ENCODE measurements around the gene PRICKLE1.

The PRICKLE1 gene

DNA sequence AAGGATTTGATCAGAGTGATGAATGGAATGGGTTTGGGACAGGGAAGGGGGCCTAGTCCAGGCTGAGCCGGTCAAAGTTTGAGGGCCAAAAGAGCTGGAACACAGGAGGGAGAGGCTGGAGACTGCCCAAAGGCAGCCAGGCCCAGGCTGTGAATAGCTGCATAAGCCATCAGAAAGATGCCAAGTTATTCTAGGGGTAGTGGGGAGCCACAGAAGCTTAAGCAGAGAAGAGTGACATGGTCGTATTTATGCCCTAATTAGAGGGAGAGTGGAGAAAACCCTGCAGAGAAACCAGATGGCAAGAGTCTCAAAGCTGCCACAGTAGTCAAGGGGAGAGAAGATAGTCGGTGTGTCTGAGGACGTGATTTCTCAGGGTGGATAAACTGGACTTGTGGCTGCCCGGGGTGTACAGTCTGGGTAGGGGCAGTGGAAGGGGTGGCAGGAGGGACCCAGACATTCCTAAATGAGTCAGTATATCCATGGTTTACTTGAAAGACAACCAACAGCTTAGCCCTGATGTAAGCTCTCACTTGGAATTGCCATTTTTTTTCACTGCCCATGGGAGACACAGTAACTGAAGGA lies 99.2 kb downstream of the PRICKLE1 start:
- no peak for DNase-seq (ENCODE audit: low read depth)

DNA sequence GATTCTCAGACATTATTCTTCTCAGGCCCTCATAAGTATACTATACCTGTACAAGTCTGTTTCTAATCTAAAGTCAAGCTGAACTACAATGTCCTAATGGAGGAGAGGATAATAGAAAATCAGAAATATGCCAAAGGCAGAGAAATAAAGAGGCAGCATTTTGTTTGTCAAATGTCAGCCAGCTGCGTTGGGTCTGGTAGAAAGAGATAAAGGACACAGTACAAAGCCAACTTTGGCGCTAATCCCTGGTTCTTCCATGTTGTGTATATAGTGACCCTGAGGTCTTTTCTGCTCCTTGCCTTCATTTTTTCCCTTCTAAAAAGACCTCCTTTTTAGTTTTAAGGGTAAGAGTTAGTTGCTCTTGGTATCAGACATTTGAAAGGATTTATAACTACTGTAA lies 103.1 kb downstream of the PRICKLE1 start:
- no peak for DNase-seq (ENCODE audit: low read depth)

DNA sequence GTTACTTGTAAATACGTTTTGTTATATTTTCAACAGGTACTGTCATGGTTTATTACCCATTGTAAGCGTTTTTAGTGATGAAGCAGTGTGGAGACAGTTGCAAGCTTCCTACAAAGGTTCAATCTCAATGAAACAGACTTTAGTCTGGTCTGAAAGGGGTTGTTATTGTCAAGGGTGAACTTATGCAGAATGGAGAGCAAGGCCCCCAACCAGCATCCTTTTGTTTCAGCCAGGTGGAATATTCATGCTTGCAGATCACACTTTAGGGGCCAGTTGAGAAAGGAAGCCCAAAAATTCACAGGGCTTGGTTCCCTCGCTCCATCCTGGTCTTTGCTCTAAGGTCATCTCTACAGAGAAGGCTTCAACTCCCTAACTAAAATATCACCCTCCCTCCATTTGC lies 103.7 kb downstream of the PRICKLE1 start:
- no peak for DNase-seq (ENCODE audit: low read depth)

DNA sequence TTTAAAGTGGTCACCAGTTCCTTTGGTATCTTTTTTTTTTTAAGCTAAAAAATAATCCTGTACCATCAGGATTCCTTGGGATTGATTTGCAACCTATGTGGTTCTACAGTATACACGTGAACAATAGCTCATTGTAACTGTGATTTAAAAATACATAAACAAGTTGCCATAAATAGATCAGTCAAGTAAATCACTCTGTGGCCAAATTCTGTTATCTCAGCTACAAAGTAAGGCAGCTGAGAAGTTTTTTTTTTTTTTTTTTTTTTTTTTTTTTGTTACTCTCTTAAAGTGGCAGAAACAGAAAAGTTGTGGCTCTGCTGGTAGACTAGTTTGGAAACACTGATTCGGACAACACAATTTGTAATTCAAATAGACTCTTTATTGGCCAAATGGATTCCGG lies 104.5 kb downstream of the PRICKLE1 start:
- DNase-seq (ENCODE audit: low read depth): no peak

DNA sequence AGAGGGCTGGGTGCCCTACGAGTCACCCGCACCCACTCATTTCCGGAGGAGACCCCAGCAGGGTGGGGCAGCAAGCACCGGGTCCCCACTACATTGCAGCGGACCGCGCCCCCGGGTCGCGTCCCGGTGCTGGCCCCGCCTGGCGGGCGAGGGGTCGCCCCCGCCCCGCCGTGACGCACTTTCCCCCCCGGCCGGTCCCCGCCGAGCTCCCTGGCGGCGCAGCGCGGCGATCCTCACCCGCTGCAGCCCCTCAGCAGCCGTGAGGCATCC lies 106.1 kb downstream of the PRICKLE1 start:
- DNase-seq (ENCODE audit: low read depth): peak; percentile 18

DNA sequence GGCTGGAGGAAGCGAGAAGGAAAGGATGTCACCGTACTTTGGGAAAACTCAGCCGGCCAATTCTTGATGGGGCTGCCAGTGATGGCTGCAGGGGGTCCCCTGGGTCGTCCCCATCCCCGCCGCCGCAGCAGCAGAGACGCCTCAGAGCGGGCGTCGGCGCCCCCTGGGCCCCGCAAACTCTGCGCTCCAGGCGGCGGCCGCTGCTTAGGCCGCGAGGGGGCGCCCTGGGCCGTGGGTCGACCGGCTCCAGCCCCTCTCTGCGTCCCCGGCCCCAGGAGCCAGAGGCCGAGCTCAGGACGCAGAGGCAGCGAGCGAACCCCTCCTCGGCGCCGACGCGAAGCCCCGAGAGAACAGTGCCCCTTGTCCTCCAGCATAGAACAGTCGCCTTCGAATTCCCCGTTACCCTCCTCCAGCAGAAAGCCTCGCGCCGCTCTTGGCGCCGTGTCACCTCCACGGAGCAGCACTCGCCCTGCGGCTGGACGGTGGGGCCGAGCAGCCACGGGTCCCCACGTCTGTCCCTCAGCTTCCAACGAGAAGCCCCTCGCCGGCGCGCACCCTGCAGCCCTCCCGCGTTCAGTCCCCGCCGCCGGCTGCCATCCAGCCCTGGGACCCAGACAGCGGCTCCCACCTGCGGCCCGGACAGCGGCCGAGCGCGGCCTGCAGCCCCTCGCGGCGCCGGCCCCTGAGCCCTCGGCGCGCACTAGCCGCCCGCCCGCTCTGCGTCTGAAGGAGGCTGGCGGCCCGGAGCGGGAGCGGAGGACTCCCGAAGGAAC lies 106.6 kb downstream of the PRICKLE1 start:
- no peak for DNase-seq (ENCODE audit: low read depth)

DNA sequence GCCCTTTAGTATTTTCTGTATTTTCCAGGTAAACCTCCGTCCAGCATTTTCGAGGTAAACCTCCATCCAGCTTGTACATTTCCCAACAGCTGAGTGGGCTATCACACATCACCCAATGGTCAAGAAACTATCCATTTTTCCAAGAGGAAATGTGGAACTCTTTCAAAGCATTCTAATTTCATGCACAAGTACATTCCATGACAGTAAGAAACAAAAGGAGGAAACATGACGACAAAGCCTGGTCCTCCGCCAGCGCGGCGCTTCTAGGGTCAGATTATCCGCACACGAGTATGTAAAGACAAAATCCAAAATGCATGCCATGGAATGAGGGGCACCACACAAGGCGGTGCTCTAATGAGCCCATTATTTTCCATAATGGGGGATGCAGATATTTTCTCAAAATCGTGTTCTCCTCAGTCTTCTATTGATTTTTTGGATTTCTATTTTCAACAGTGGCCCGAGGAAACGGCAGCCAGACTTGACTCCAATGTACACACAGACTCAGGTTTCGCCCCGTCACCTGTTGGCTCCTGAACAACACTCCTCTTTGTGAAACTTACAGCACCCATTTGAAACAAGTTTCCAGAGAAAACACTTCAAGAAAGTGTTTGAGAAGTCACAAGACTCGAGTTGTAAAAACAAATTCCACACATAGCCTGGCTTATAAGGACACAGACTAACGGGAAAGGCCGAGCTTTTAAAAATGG lies 107.4 kb downstream of the PRICKLE1 start:
- DNase-seq (ENCODE audit: low read depth): no peak

DNA sequence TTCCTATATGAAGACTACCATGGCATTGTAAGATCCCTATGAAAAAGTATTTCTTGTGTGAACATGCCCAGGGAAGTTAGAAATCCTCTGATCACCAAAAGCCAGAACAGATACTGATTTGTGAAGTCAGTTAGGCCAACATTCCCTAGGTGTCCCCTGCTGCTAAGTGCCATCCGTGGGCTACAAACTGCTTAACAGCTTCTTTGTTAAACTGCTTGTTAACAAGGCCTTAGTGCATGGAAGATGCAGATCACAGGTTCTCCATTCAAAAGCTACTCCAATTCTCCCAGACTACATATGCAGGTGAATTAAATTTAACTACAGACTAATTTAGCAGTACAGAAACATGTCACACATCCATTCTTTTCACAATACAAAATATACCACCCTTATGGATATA lies 108.2 kb downstream of the PRICKLE1 start:
- DNase-seq (ENCODE audit: low read depth): no peak

DNA sequence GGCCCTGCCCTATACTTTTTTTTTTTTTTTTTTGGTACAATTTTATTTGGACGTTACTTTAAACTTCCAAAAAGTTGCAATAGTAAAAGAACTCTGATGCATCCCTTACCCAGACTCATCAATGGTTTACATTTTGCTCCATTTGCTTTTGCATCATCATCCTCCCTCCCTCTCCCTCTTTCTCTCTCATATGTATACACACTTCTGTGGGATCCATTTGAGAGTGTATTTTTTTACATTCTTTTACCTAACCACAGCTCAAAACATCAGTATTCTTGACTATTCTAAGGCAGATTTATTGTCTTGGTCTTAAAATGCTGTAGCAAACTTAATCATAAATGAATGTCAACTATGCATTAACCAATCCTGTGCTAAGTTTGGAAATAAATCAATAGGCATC lies 111.6 kb downstream of the PRICKLE1 start:
- no peak for DNase-seq (ENCODE audit: low read depth)

DNA sequence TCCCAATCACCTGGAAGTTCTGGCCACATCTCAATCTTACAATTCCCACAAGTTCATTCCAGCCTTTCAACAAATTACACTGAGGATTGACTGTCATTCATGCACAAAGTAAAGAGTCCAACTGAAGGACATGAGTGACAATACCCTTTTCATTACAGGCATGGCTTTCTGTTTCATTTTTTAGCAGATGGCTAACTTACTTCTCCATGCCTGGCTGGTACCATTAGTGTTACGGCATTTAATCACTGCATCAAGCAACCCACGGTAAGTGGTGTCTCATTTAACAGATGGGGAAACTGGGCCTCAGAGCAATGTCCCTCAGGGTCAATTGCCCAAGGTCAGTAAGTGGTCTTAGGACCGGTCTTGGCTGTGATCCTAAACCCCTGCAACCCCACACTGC lies 114.4 kb downstream of the PRICKLE1 start:
- DNase-seq (ENCODE audit: low read depth): no peak

DNA sequence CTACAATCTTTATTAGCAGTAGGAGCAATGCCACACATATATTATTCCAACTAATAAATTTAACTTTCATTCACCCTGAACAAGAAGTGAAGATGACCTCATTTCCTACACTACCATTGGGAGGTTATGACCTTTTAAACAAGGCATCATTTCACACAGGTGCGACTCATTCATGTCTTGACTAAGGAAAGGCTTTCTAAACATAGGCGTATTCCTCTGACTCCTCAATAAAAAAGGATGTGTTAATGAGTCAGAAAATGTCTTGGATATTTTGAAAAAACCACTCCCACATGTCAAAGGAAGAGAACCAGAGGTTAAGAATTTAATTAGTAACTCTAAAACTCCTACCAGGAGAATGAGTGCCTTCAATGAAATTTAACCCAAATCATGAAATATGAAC lies 115.2 kb downstream of the PRICKLE1 start:
- no peak for DNase-seq (ENCODE audit: low read depth)

DNA sequence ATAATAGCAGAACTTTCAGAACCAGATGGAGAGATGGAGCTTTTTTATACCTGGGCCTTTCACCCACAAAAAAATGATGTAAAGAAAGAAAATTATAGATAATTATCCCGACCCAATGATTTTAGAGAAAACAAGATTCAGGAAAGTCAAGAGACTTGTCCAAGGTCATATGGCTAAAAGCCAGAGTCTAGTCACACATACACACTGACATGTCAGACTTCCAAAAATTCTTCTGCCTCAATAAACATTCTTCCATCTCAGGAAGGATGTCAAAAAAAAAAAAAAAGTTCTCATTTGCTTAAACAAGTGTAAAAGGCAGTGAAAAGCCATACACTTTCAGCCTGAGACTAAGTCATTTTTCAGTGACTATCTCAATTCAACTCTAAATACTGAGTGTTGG lies 116.0 kb downstream of the PRICKLE1 start:
- no peak for DNase-seq (ENCODE audit: low read depth)

DNA sequence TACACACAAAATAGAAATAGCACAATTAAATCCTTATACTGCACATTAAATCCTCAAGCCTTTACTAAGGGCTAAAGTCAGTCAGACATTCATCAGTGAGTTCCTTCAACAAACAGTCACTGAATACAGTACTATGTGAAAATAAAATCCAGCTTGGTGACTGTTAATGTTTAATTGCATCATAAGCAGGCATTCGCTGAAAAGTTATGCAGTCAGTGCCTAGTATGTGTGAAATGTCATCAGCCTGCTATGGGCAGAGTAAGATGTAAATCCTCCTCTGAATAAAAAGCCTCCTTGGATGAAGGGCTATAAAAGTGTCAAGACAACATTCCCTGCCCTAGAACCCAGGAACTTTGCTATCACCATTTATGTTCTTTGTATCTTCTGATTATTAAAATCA lies 116.4 kb downstream of the PRICKLE1 start:
- no peak for DNase-seq (ENCODE audit: low read depth)

DNA sequence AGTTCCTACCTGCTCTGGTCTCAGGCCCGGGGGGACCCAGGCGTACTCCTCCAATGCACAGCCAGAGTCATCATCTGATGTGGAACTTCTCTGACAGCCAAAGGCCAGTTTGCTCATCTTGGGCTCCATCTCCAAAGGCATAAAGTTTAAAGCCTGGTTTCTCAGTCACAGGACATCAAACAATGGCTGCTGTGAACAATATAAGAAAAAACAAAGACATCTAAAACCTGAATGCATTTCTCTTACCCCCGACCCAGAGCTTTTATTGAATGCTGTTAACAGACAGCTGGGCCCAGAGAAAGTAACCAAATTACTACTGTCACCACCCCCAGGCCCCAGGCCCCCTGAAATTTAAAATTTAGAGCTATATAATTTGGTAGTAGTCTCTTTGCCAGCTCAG lies 117.2 kb downstream of the PRICKLE1 start:
- DNase-seq (ENCODE audit: low read depth): no peak

DNA sequence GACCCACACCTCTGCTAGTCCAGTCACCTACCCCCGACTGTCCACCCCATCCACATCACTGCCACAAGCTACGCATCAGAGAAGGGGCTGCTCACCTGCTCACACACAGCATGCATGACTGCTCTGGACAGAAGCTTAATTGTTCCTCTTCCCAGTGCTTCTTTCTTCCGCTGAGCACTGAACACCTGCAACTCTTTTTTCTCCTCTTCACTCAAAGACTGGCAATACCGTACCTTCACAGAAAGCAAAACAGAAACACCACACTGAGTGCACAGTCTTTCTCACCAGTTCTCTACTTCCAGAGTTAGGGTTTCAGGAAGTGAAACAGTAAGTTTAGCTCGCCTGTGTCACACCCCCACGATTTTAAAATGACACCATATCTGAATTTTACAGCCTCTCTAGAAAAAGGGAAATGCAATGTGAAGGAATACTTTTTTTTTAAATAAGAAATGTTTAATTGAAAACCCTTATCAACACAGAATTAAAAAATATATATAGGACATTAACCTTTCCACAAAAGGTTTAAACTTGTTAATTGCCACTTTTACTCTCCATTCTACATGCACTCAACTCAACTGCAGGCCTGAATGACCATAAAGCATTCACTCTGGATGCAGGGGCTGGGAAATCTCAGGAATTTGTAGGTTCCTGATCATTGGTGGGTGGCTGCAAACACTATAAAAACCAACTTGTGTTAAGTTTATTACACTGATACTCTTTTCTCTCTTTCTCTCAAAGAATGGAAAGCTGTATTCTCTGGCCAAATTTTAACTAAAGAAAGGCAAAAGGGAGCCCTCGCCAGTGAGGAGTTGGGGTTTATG lies 120.0 kb downstream of the PRICKLE1 start:
- DNase-seq (ENCODE audit: low read depth): no peak

DNA sequence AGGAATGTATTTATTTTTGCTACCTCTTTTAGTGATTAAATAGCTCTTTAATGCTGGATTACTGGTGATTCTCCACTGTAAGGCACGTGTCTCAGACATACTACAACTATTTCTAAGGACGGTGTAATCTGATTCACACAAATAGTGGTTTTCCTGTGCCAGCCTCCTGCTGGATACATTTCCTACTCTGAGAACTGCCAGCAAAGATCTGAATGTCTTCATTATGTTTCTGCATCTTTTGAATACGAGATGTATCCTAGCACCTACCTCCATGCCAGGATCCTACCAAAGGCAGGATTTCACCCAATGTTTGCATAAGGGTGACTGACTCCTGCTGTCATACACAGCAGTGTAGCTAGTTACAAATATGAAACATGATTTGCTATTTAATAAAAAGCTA lies 120.6 kb downstream of the PRICKLE1 start:
- no peak for DNase-seq (ENCODE audit: low read depth)

DNA sequence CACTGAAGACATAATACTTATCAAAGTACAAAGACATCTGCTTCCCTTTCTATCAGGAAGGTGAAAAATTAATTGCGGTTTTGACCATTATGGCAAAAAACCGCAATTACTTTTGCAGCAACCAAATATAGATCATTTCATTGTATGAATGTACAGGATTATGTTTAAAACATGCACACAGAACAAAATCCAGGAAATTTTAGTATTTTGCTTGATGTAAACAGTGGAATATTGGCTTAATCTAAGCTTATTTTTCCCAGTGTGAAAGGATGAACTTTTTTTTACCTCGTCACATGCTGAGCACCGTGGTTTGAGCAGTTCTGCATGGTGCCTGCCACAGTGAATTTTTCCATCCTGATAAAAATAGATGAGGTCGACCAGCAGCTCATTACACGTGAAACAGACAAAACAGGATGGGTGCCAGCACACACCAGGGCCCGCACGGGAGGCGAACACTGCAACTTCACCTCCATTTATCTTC lies 121.2 kb downstream of the PRICKLE1 start:
- no peak for DNase-seq (ENCODE audit: low read depth)

DNA sequence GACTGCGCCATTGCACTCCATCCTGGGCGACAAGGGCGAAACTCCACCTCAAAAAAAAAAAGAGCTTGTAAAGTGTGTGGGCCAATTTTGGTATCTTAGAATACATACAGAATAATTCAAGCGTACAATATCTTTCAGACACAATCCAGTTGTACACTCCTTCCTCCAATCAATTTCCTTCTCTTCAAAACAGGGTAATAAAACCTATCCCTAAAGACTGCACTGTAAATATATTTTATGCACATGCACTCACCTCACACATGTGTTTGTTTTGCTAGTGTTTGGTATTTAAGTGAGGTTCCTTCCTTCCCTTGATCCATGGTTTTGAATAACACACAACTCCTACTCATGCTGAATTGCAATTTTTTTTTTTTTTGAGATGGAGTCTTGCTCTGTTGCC lies 125.9 kb downstream of the PRICKLE1 start:
- DNase-seq (ENCODE audit: low read depth): no peak

DNA sequence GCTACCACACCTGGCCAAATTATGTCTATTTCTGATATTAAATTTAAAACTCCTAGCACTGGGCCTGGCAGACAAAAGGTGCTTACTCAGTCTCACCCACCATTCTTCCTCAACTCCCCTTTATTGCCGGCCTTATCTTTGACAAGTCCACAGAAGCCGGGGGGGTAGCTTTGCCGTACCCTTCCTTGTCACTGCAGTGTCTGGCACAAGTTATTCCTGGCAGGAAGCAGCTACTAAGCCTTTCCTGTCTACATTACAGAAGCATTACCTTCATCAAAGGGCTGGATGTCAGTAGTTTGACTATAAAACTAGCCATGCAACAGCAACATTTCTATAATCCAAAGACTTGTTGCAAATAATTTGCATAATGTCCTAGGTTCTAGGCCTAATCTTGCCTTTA lies 127.1 kb downstream of the PRICKLE1 start:
- DNase-seq (ENCODE audit: low read depth): no peak

DNA sequence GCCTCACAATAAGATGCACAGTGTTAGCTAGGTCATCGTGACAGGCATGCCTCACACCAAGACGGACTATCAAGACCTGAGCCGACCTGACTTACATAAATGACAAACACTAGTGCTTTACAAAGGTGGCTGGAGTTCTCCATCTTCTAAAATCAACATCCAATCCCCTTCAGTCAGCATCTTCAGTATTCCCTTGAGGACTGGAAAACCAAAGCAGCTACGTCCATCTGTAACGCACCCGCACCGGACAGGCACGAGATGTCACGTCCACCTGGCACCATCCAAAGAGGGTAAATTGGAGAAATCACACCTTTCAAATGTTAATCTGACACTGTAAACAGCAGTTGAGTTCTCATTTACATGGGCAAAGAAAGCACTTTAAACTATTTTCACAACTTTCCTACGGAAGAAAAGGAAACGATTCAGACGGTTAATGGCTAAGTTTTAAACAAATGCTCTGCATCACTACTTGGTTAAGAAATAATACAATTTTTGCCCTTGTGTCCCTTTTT lies 130.2 kb downstream of the PRICKLE1 start:
- no peak for DNase-seq (ENCODE audit: low read depth)

DNA sequence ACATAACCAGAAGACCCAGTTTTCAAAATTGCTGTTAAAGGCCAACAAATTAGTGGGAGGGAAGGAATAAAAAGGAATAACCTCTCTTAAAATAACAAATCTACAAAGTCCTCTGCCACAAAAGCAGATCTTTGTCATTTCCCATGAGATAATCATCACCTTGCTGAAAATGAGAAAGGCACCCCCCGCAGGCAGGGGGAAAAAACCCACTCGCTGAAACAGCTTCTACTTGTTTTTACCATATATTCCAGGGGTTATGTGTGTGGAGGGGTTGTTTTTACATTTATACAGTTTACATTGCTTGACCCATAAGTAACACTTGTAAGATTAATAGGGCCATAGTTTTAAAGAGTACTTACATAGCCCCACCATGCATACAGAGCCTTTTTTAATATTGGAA lies 131.0 kb downstream of the PRICKLE1 start:
- DNase-seq (ENCODE audit: low read depth): no peak

DNA sequence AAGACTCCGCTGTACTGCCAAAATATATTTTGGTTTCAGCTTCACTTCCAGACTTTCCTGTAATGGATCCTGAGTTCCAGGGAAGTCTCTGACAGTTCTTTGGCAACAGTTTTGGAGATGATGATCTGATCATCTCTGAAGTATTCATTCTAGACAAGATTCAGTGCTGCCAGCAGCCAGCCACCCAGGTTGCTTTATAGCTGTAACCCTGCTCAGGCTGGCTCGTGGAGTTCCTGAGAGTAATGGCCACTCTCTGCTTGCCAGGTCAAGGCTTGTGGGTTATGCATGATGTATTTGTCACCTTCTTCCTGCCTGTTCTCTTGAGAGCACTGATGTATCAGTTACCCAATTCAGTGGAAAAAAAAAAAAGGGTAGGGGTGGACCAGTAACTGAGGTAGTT lies 139.3 kb downstream of the PRICKLE1 start:
- no peak for DNase-seq (ENCODE audit: low read depth)

DNA sequence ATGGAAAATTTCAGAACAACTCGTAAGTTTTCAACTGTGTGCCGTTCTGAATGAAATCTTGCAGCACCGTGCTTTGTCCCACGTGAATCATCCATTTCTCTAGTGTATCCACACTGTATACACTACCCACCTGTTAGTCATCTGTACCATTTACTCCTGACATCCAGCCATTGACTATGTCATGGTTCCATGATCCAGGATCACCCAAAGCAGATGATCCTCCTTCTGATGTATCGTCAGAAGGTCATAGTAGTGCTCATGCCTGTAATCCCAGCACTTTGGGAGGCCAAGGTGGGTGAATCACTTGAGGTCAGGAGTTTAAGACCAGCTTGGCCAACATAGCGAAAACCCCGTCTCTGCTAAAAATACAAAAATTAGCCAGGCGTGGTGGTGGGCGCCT lies 140.7 kb downstream of the PRICKLE1 start:
- no peak for DNase-seq (ENCODE audit: low read depth)
